Measurements from ENCODE around the gene C4orf54. TPM values are rescaled to one million over a fixed set of nuclear protein-coding genes. Genes with fewer than 3 reads are reported as not detected.

The C4orf54 gene
- total RNA-seq, 4 donors from 2014 or later = 0.22 to 0.34 TPM; not detected in 2

- TF ChIP-seq POLR2A (IDR thresholded peaks at IDR 0.05) (no peak), CTCF (IDR thresholded peaks at IDR 0.05) (peak in 4 of 6 experiments; percentile 21 to 51 (median 31))
These were observed 21.6 kb upstream of the C4orf54 start for GRCh38 chr4:99679204-99679603.

GRCh38 chr4:99677161-99677560 is 19.5 kb upstream of the C4orf54 start:
- H3K36me3 ChIP-seq = no peaks in the 10 kb centered on the region
- peaks cover 5 to 7% of the 10 kb centered on the region in 2 donors for H3K4me1 ChIP-seq
- TF ChIP-seq POLR2A (IDR thresholded peaks at IDR 0.05) (no peak), CTCF (IDR thresholded peaks at IDR 0.05) (no peak)
- intact Hi-C loops (cut with DNase I) = no loop called here
- H3K27me3 ChIP-seq = no peaks in the 10 kb centered on the region
- H3K27ac ChIP-seq = no peak overlapping the region
- H3K9me3 ChIP-seq = no peaks in the 10 kb centered on the region
- DNase-seq = no peak
- no peak overlapping the region for H3K4me3 ChIP-seq (replicated peaks in 1 of 3)
- 95 to 96% methylated on average over 1 of the region's 1 CpG for WGBS, 2 donors

More at GRCh38 chr4:99679204-99679603, 21.6 kb upstream of the C4orf54 start:
- WGBS, 2 donors = 13 to 18% methylated on average over 4 of the region's 4 CpGs
- Histone ChIP-seq H3K9me3 (no peaks in the 10 kb centered on the region), H3K36me3 (no peaks in the 10 kb centered on the region), H3K4me1 (peaks cover 5 to 7% of the 10 kb centered on the region in 2 donors), H3K27ac (peak overlapping the region; percentile 18 to 26 (median 24)), H3K27me3 (no peaks in the 10 kb centered on the region), H3K4me3 (replicated peaks in 1 of 3) (no peak overlapping the region)
- peak; percentile 48 to 65 for DNase-seq
- intact Hi-C loops (cut with DNase I) = no loop called here

- no peak for DNase-seq
- WGBS, 2 donors = 69 to 83% methylated on average over 5 of the region's 5 CpGs
- no peaks in the 10 kb centered on the region for H3K36me3 ChIP-seq
- H3K4me3 ChIP-seq (replicated peaks in 1 of 3) = no peak overlapping the region
- no peaks in the 10 kb centered on the region for H3K9me3 ChIP-seq
- intact Hi-C loops (cut with DNase I) = no loop called here
- no peak overlapping the region for H3K27ac ChIP-seq
- no peaks in the 10 kb centered on the region for H3K27me3 ChIP-seq
- H3K4me1 ChIP-seq = peaks cover 3 to 10% of the 10 kb centered on the region in 2 donors
- TF ChIP-seq POLR2A (IDR thresholded peaks at IDR 0.05) = no peak
- no peak for TF ChIP-seq CTCF (IDR thresholded peaks at IDR 0.05)
These were observed 12.9 kb upstream of the C4orf54 start for GRCh38 chr4:99670409-99671073.

GRCh38 chr4:99669084-99669483 is 11.5 kb upstream of the C4orf54 start:
- Histone ChIP-seq H3K4me1 (peaks cover 13 to 21% of the 10 kb centered on the region in 2 donors), H3K36me3 (no peaks in the 10 kb centered on the region), H3K4me3 (replicated peaks in 1 of 3) (no peak overlapping the region), H3K27me3 (no peaks in the 10 kb centered on the region), H3K9me3 (no peaks in the 10 kb centered on the region), H3K27ac (no peak overlapping the region)
- intact Hi-C loops (cut with DNase I) = no loop called here
- DNase-seq = no peak
- WGBS, 2 donors = 93 to 97% methylated on average over 1 of the region's 1 CpG
- TF ChIP-seq CTCF (IDR thresholded peaks at IDR 0.05) (no peak), POLR2A (IDR thresholded peaks at IDR 0.05) (no peak)

- intact Hi-C loops (cut with DNase I) = no loop called here
- peaks cover 13 to 21% of the 10 kb centered on the region in 2 donors for H3K4me1 ChIP-seq
- H3K9me3 ChIP-seq = no peaks in the 10 kb centered on the region
- H3K27ac ChIP-seq = no peak overlapping the region
- WGBS, 2 donors = 94 to 96% methylated on average over 1 of the region's 1 CpG
- TF ChIP-seq CTCF (IDR thresholded peaks at IDR 0.05) (no peak), POLR2A (IDR thresholded peaks at IDR 0.05) (no peak)
- no peaks in the 10 kb centered on the region for H3K27me3 ChIP-seq
- no peak overlapping the region for H3K4me3 ChIP-seq (replicated peaks in 1 of 3)
- no peaks in the 10 kb centered on the region for H3K36me3 ChIP-seq
- DNase-seq = no peak
These were observed 10.8 kb upstream of the C4orf54 start for GRCh38 chr4:99668472-99668871.

Measured in thyroid gland (tissue), 4 donors.